Keratinocyte (primary cell): ENCODE measurements around the gene CDK14. TPM values are rescaled to one million over a fixed set of nuclear protein-coding genes. Genes with fewer than 3 reads are reported as not detected.

Experiments
- DNase-seq: peaks from one replicate; pipeline ENCODE4 v3.0.0-alpha.2; 2011; ENCODE audit warnings: low read depth, missing footprints, low spot score
- FAIRE-seq: peaks from 2 replicates; lab custom pipeline; 2011; peaks lifted over from hg19 to GRCh38; lab: Jason Lieb, UNC
- H2AFZ ChIP-seq: 2 replicates; pipeline ENCODE4 v1.6.0; 2012; ENCODE audit warnings: low read length, control low read depth, inconsistent platforms; ENCODE audit not compliant: control insufficient read depth
- H3K27ac ChIP-seq: 2 replicates; pipeline ENCODE4 v1.5.1; 2011; ENCODE audit warnings: low read length; ENCODE audit not compliant: control insufficient read depth, insufficient read depth
- H3K27me3 ChIP-seq: 3 replicates; pipeline ENCODE4 v1.6.0; 2011; ENCODE audit warnings: low read length; ENCODE audit not compliant: control insufficient read depth, insufficient read depth; ENCODE audit errors: extremely low read depth
- H3K36me3 ChIP-seq, 2 experiments: 2 replicates in 1 of 2; 3 replicates in 1 of 2; pipeline ENCODE4 v1.5.1; 2011; ENCODE audit warnings: low read length in 2 of 2, mild to moderate bottlenecking in 1 of 2; ENCODE audit not compliant: control insufficient read depth in 2 of 2, insufficient read depth in 2 of 2; ENCODE audit errors: extremely low read depth in 1 of 2
- H3K4me1 ChIP-seq: 3 replicates; pipeline ENCODE4 v1.5.1; 2011; ENCODE audit warnings: low read length; ENCODE audit not compliant: control insufficient read depth, insufficient read depth; ENCODE audit errors: extremely low read depth
- H3K4me2 ChIP-seq: 3 replicates; pipeline ENCODE4 v1.6.0; 2011; ENCODE audit warnings: low read depth, low read length; ENCODE audit not compliant: control insufficient read depth, insufficient read depth; ENCODE audit errors: extremely low read depth
- H3K4me3 ChIP-seq, 3 experiments: fragments of 200-600 bp in 1 of 3; sonication (generic) in 1 of 3; 2 replicates in 2 of 3; 3 replicates in 1 of 3; pipeline ENCODE4 v1.5.1; 2011 to 2016; ENCODE audit warnings: low read length in 3 of 3, mild to moderate bottlenecking in 3 of 3, control low read depth in 2 of 3, inconsistent platforms in 1 of 3, low read depth in 1 of 3, mixed read lengths in 1 of 3, mixed run types in 1 of 3, moderate library complexity in 1 of 3; ENCODE audit not compliant: control insufficient read depth in 2 of 3, insufficient read depth in 2 of 3; ENCODE audit errors: extremely low read depth in 1 of 3
- H3K79me2 ChIP-seq: 2 replicates; pipeline ENCODE4 v1.6.0; 2012; ENCODE audit warnings: low read length; ENCODE audit not compliant: control insufficient read depth, insufficient read depth
- H3K9ac ChIP-seq: 3 replicates; pipeline ENCODE4 v1.6.0; 2011; ENCODE audit warnings: low read length; ENCODE audit not compliant: control insufficient read depth, insufficient read depth; ENCODE audit errors: extremely low read depth
- H3K9me1 ChIP-seq: 3 replicates; pipeline ENCODE4 v1.6.0; 2011; ENCODE audit warnings: low read length; ENCODE audit not compliant: control insufficient read depth, insufficient read depth; ENCODE audit errors: extremely low read depth
- H3K9me3 ChIP-seq: 2 replicates; pipeline ENCODE4 v1.5.1; 2012; ENCODE audit warnings: low read depth, low read length; ENCODE audit not compliant: control insufficient read depth
- H4K20me1 ChIP-seq: 3 replicates; pipeline ENCODE4 v1.6.0; 2011; ENCODE audit warnings: low read length; ENCODE audit not compliant: control insufficient read depth, insufficient read depth; ENCODE audit errors: extremely low read depth
- EZH2 ChIP-seq: IDR thresholded peaks from one replicate; pipeline ENCODE4 v1.6.1; 2012; ENCODE audit warnings: inconsistent platforms, mild to moderate bottlenecking, low read length, moderate library complexity
- dilution Hi-C: fragments of 300-500 bp; cut with MboI; formaldehyde crosslinking; loops from one replicate; pipeline ENCODE4 v1.7.0; 2020; ENCODE audit warnings: low sequenced_read_pairs; ENCODE audit not compliant: extremely low pct_ligation_motif_present
- polyA plus RNA-seq, 5 experiments: library from polyadenylated mRNA; depleted of rRNA in 3 of 5; stranded (reverse) in 3 of 5; stranded (forward) in 1 of 5; unstranded in 1 of 5; fragments of >200 nt; gene quantifications; 1 replicate in 1 of 5; 2 replicates in 3 of 5; 3 replicates in 1 of 5; pipeline versions ENCODE4 v1.2.1 to v1.2.3, GENCODE V29; 2011 to 2012; ENCODE audit warnings: missing spikeins in 2 of 5, low read depth in 1 of 5, low replicate concordance in 1 of 5
- TF ChIP-seq, protein P1 (sequence below), 3 experiments: IDR thresholded peaks in 1 of 3; conservative IDR thresholded peaks in 1 of 3; optimal IDR thresholded peaks in 1 of 3; 2 replicates in 2 of 3; 3 replicates in 1 of 3; pipeline versions ENCODE3 to v1.5.1; 2011; ENCODE audit warnings: low read length in 3 of 3, mild to moderate bottlenecking in 3 of 3, moderate library complexity in 2 of 3, control low read depth in 1 of 3, inconsistent platforms in 1 of 3; ENCODE audit not compliant: insufficient read depth in 2 of 3; ENCODE audit errors: extremely low read depth in 1 of 3

CDK14 gene
- polyA plus RNA-seq, 1 donor (not counting 4 experiments of a cell fraction or from before 2014, with no cell fraction given): 4.0 TPM

DNA sequence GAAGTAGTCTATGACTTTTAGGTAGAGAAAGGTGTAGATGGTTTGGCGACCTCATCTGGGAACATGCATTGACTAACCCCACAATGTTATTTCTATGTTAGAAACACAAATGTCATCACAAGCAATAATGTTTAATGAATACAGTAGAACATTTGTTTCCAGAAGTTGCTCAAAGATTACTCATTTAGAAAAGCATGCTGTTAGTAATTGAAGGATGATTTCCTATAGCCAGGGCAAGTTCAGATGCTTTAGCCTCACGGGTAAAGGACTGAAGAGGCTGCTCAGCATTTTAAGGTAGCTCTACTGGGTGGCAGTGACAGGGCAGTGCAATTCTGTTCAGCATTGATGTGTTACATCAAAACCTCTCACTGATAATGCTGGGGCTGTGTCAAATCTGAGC, 468.8 kb downstream of the CDK14 start:
- no peaks in the 10 kb centered on the region for H3K9me1 ChIP-seq
- no peaks in the 10 kb centered on the region for H3K79me2 ChIP-seq
- no peaks in the 10 kb centered on the region for H3K9me3 ChIP-seq
- no peaks in the 10 kb centered on the region for H3K36me3 ChIP-seq
- H3K4me2 ChIP-seq: no peak overlapping the region
- H3K27me3 ChIP-seq: no peaks in the 10 kb centered on the region
- H3K4me3 ChIP-seq: no peak overlapping the region
- no peak for TF ChIP-seq EZH2
- TF ChIP-seq, protein P1, sequence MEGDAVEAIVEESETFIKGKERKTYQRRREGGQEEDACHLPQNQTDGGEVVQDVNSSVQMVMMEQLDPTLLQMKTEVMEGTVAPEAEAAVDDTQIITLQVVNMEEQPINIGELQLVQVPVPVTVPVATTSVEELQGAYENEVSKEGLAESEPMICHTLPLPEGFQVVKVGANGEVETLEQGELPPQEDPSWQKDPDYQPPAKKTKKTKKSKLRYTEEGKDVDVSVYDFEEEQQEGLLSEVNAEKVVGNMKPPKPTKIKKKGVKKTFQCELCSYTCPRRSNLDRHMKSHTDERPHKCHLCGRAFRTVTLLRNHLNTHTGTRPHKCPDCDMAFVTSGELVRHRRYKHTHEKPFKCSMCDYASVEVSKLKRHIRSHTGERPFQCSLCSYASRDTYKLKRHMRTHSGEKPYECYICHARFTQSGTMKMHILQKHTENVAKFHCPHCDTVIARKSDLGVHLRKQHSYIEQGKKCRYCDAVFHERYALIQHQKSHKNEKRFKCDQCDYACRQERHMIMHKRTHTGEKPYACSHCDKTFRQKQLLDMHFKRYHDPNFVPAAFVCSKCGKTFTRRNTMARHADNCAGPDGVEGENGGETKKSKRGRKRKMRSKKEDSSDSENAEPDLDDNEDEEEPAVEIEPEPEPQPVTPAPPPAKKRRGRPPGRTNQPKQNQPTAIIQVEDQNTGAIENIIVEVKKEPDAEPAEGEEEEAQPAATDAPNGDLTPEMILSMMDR (optimal IDR thresholded peaks at IDR 0.05 in 1 of 3, IDR thresholded peaks at IDR 0.05 in 1 of 3, conservative IDR thresholded peaks at IDR 0.05 in 1 of 3; ENCODE audit: extremely low read depth in 1 of 3, insufficient read depth in 2 of 3, low read length in 3 of 3): no peak
- no peaks in the 10 kb centered on the region for H4K20me1 ChIP-seq
- no peak overlapping the region for H3K9ac ChIP-seq
- dilution Hi-C loops: no loop called here
- no peak overlapping the region for H2AFZ ChIP-seq
- H3K4me1 ChIP-seq: peaks cover 2% of the 10 kb centered on the region
- DNase-seq: no peak
- FAIRE-seq: no peak
- H3K27ac ChIP-seq: no peak overlapping the region

- H3K4me1 ChIP-seq: peaks cover 2% of the 10 kb centered on the region
- no peak overlapping the region for H3K27ac ChIP-seq
- no peak overlapping the region for H3K4me2 ChIP-seq
- dilution Hi-C loops: no loop called here
- H3K9me3 ChIP-seq: no peaks in the 10 kb centered on the region
- no peak overlapping the region for H3K4me3 ChIP-seq
- H3K36me3 ChIP-seq: no peaks in the 10 kb centered on the region
- no peaks in the 10 kb centered on the region for H4K20me1 ChIP-seq
- H3K9ac ChIP-seq: no peak overlapping the region
- no peak overlapping the region for H2AFZ ChIP-seq
- H3K79me2 ChIP-seq: no peaks in the 10 kb centered on the region
- no peaks in the 10 kb centered on the region for H3K27me3 ChIP-seq
- no peaks in the 10 kb centered on the region for H3K9me1 ChIP-seq
- DNase-seq (no peak), FAIRE-seq (no peak)
- TF ChIP-seq, protein P1 (optimal IDR thresholded peaks at IDR 0.05 in 1 of 3, IDR thresholded peaks at IDR 0.05 in 1 of 3, conservative IDR thresholded peaks at IDR 0.05 in 1 of 3; ENCODE audit: extremely low read depth in 1 of 3, insufficient read depth in 2 of 3, low read length in 3 of 3): no peak
- no peak for TF ChIP-seq EZH2
These were observed 470.5 kb downstream of the CDK14 start for GRCh38 chr7:91066627-91067026.
